ENCODE data around the gene UBE2L6.
A peak's percentile ranks its signal among the peaks of the same experiment; 100 is the strongest.

Gene UBE2L6

DNA sequence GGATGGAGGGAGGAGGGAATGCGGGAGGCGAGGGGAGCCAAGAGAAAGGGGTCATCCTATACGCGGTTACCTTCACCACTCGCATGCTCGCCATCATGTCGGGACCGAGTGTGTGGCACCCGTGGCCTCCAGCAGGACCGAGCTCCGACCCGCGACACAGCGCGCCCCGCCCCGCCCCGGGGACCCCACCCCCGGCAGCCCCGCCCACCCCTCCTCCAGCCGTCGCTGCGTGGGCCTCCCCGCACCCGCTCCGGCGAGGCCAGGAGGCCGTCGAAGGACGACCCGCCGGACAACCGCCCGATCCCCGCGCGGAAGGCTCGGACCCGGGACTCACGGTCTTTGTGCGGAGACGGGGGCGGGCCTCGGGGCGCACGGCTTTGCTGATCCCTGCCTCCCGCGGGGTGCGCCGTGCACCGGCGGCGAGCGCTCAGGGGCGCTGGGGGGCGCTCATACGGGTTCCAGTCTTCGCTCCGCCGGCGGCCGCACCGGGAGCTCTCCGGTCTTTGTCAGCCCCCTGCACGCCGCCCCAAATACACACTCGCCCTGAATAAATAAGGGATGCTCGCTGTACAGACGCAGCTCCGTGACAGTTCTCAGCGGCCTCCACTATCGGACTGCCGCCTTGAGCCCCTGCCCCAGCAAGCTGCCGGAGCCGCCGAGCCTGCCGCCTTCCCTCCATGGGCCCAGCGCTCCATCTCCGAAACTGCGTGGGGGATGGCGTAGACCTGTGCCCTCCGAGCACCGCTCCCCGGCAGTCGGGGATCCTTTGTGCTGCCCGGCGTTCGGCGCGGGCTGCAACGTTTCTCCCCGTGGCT is at the start of gene UBE2L6:
Gene UBE2L6 (minus strand): TSS at position 158 of the 815 bp plus-strand sequence. CDS start 61 bp downstream, at position 97.
- DNase-seq (ENCODE audit: low spot score), result peak; percentile 58

DNA sequence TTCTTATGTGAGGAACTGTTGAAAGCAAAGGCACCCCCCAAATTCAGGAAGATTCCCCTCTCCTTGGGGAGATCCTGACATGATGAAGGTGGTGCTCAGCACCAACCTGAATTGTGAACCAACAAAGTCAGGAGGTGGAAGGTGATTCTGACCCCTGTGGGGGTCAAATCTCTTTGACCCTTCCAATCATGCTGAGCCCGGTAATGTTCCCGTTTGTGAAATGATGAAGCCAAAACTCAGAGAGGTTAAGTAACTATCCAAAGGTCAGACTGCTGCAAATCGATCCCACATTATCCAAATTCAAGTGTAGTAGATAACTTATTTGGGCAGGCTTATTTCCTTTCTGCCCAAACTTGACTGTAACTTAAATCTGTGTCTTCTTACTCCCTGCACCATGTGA is 49.1 kb upstream of the UBE2L6 start:
- DNase-seq (ENCODE audit: low spot score), result no peak

DNA sequence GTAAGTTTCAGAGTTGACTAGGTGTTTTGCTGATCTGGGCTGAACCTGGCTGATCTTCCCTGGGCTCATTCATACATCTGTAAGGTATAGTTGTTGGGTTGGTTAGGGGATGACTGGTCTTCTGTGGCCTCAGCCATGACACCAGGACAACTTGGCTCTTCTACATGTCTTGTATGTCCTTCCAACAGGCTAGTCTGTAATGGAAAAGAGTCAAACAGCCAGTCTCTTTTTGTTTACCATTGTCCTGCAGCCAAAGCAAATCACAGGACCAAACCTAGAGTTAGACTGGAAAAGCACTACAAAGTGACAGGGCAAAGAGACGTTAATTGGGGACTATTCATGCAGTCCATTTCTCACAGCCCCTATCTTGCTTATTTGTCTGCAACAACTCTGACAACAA is 47.8 kb upstream of the UBE2L6 start:
- no peak for DNase-seq (ENCODE audit: low spot score)

DNA sequence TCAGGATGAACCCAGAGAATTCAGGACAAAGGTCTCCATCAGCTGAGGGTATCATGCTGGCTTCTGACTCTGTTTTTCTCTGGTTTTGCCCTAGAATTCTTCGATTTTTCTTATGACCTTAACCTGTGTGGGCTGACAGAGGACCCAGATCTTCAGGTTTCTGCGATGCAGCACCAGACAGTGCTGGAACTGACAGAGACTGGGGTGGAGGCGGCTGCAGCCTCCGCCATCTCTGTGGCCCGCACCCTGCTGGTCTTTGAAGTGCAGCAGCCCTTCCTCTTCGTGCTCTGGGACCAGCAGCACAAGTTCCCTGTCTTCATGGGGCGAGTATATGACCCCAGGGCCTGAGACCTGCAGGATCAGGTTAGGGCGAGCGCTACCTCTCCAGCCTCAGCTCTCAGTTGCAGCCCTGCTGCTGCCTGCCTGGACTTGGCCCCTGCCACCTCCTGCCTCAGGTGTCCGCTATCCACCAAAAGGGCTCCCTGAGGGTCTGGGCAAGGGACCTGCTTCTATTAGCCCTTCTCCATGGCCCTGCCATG is 46.8 kb upstream of the UBE2L6 start:
- no peak for DNase-seq (ENCODE audit: low spot score)

DNA sequence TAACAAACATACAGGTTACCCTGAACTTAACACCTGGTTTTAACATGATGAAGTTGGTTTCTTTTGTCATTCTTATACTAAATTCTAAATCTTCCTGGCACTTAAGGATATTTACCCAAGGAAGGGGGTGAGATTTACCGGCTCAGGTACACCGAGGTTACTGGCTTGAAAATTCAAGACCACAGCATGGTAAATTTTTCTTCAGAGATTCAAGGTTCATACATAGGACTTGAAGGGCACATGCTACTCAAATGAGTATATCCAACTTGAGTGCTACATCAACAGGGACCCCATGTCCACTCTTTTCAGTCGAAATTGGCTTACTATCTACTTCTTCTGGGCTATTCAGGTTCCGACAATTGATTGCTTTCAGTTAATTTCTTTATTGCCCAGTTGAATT is 42.7 kb upstream of the UBE2L6 start:
- DNase-seq (ENCODE audit: low spot score), result no peak

DNA sequence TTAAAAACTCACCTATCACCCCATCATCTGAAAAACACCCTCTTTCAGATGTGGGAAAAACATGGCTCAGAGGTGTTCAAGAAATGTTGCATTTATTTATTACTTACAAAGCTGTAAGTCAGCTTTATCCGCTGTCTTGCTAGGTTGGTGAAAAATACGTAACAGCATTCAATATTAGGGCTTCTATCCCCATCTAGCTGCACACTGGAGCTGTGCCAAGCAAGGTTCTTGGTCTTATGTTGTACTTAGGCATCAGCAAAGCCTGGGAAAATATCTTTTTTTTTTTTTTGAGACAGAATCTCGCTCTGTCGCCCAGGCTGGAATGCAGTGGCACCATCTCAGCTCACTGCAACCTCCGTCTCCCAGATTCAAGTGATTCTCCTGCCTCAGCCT is 37.6 kb upstream of the UBE2L6 start:
- no peak for DNase-seq (ENCODE audit: low spot score)

DNA sequence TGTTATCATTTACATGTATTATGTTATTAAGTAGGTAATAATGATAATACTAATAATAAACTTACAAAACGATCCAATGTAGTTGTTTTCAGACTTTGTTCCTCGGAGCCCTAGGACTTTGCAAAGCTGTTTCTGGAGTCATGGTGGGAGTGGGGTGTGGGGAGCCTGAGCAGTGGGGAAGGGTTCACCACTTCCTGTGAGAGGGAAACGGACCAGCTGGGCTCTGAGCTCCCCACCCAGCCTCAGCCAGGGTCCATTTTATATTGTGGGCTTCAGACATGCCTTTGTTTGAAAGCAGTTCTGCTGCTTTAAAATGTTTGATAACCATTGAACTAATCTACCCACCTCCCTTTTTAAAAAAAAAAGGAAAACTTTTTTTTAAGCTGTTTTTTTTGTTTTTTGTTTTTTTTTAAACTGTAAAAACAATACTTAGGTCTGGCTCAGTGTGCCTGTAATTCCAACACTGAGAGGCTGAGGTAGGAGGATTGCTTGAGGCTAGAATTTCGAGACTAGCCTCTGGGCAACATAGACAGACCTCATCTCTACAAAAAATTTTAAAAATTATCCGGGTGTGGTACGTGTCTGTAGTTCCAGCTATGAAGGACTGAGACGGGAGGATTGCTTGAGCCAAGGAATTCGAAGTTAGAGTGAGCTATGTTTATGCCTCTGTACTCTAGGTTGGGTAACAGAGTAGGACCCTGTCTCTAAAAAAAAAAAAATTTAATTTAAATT is 37.0 kb upstream of the UBE2L6 start:
- DNase-seq (ENCODE audit: low spot score), result no peak

DNA sequence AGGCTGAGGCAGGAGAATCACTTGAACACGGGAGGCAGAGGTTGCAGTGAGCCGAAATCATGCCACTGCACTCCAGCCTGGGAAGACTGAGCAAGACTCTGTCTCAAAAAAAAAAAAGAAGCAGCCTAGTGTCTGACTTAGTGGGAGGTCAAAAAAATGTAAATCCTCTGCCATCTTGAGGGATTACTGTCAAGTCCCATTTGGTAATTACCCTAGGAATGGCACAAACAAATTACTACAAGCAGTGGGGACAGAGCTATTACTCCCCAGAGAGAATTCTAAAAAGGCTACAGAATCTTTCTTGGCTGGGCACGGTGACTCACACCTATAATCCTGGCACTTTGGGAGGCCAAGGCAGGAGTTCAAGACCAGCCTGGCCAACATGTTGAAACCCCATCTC is 33.8 kb upstream of the UBE2L6 start:
- no peak for DNase-seq (ENCODE audit: low spot score)

DNA sequence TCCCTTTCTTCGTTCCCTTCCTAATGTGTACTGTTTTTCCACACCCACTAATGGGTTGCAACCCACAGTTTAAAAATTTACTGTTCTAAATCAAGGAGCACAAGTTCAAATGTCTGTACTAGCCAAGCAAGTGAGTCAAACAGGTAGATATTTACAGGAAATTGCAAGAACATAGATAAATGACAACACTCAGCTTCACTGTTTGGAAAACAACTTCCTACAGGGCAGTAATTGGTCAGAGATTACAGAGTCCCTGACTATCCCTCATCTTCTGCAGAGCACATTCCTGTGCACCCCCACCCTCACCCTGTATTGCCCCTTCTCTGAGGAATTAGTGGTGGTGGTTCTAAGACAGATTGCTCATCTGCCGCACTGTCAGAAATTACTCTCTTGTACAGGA is 31.9 kb upstream of the UBE2L6 start:
- DNase-seq (ENCODE audit: low spot score), result no peak

DNA sequence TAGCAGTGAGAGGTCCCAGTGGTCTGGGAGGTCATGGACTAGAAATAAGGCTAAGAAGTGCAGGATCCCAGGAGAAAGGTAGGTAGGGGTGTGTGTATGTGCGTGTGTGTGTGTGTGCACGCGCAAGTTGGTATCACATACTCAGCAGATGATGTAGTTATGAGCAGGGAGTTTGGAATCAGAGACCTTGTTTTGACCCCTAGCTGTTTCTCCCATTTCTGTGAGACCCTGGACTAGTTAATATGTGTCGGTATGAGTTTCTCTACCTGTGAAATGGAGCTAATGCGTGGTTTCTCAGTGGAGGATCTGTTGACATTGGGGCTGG is 31.3 kb upstream of the UBE2L6 start:
- no peak for DNase-seq (ENCODE audit: low spot score)

DNA sequence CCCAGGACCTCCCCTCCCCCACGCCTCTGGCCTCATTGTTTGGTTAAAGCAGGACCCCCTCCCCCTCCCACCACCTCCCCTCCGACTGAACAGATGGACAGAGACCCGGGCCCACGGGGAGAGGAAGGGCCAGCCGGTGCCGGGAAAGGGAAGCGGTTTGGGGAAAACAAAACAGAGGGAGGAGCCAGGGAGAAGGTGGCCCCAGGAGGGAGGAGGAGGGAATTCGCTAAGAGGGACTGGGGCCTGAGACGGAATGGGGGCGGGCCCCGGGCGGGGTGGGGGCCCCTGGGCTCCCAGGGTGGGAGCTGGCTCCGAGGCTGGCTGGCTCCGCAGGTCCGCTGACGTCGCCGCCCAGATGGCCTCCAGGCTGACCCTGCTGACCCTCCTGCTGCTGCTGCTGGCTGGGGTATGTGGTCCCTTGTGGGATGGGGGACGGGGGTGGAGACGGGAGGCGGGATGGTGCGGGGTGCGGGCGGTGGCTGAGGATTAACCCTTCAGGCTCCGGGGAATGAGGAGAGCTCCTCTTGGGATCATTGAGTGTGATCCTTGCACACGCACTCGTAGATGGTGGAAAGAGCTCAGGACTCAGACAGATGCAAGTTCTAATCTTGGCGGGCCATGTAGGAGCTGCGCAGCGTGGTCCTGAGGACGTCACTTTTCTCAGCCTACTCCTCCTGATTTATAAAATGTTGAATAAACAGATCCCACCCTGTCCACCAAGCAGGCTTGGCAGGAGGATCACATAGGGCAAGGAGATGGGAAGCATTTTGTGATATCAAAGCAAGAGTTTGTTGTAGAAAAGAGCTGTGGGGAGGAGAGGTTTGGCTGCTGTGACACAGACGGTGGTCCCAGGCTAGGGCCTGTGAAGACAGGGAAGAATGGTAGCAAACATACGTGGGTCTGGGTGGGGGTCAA is 30.7 kb upstream of the UBE2L6 start:
- no peak for DNase-seq (ENCODE audit: low spot score)

DNA sequence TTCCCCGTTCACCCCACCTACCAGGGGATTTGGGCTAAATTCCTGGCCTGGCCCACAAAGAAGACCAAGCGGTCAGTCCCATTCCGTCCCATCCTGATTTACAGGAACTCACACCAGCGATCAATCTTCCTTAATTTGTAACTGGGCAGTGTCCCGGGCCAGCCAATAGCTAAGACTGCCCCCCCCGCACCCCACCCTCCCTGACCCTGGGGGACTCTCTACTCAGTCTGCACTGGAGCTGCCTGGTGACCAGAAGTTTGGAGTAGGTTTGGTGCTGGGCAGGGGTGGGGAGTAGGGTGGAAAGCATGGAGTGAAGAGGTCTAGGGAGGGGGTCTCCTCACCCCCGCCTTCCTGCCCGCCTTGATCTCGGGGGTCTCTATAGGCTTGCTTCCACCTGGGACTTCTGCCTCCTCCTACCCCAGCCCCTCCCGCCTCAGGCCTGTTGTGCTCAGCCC is 30.0 kb upstream of the UBE2L6 start, which contains the start of gene SERPING1:
Gene SERPING1 (plus strand): TSS at position 225 of the 455 bp plus-strand sequence. CDS start 586 bp downstream, outside the sequence.
- no peak for DNase-seq (ENCODE audit: low spot score)

DNA sequence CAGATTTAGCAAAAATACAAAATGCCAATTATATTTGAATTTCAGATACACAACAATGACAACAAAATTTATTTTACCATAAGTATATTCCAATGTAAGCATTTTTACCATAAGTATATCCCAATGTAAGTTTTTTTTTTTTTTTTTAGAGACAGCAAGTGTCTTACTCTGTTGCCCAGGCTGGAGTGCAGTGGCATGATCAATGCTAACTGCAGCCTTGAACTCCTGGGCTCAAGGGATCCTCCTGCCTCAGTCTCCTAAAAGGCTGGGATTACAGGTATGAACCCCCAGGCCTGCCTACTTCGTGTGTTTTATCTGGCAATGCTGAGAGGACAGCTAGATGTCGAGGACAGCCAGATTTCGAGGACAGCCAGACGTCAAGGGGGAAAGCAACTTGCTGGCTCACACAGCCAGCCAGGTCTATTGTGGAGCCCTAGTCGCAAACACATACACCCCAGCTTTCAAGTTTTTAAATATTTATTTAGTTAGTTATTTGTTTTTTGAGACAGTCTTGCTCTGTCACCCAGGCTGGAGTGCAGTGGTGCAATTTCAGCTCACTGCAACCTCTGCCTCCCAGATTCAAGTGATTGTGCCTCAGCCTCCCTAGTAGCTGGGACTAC is 28.9 kb upstream of the UBE2L6 start:
- no peak for DNase-seq (ENCODE audit: low spot score)

DNA sequence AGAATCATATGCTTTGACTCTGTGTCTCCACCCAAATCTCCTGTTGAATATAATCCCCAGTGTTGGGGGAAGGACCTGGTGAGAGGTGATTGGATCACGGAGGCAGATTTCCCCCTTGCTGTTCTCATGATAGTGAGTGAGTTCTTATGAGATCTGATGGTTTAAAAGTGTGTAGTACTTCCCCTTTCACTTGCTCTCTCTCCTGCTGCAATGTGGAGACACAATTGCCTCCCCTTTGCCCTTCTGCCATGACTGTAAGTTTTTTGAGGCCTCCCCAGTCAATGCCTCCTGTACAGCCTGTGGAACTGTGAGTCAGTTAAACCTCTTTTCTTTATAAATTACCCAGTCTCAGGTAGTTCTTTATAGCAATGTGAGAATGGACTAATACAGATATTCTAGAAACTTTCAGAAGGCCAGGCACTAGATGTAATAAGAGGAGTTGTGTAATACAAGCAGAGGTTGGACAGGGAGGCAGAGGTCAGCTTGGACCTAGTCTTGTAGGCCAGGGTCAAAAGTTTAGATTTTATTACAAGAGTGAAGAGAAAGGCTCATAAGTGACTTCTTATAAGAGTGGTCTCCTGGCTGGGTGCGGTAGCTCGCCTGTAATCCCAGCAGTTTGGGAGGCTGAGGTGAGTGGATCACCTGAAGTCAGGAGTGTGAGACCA is 20.7 kb upstream of the UBE2L6 start:
- no peak for DNase-seq (ENCODE audit: low spot score)

DNA sequence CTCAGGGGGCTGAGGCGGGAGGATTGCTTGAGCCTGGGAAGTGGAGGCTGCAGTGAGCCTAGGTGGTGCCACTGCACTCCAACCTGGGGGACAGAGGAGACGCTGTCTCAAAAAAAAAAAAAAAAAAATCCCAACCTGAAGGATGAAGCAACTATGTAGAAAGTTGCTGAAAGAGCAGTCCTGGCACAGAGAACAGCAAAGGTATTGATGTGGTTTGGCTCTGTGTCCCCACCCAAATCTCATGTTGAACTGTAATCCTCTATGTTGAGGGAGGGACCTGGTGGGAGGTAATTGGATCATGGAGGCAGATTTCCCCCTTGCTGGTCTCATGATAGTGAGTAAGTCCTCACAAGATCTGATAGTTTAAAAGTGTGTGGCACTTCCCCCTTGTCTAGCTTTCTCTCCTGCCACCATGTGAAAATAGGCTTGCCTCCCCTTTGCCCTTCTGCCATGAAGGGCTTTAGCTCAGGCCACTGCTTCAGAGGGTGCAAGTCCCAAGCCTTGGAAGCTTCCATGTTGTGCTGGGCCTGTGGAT is 19.3 kb upstream of the UBE2L6 start:
- DNase-seq (ENCODE audit: low spot score), result no peak

DNA sequence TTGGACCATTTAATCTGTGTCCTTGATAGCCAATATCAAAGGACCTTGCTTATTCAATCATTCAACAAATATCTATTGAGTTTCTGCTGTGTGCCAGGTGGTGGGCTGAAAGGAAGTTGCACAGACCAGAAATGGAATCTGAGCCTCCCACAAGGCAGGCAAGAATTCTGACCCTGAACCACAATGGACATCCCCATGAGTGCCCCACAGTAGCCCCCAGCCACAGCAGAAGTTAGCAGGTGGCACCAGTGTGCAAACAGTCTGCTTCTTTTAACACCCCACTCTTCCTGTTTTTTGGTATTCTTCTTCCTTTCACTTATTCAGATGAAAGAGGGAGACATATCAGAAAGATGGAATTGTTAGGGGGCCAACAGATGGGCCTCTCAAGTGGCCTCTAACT is 17.8 kb upstream of the UBE2L6 start:
- no peak for DNase-seq (ENCODE audit: low spot score)

DNA sequence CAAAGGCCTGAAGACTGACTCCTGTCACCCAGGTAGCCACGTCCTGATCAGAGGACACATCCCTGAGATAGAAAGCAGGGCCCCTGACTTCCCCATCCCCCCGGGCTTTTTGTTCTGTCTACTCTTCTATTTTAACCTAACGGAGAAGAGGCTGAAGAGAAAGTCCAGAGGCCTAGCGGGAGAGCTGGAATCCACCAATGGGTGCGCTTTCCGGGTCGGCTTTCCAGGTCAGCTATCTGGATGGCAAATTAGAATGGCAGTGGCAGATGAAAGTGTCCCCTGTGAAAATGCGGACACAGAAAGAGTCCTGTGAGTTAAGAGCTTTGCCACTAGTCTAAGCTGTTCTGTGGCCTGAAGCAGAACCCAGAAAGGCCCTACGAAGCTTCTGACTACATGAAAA is 16.9 kb upstream of the UBE2L6 start:
- no peak for DNase-seq (ENCODE audit: low spot score)

DNA sequence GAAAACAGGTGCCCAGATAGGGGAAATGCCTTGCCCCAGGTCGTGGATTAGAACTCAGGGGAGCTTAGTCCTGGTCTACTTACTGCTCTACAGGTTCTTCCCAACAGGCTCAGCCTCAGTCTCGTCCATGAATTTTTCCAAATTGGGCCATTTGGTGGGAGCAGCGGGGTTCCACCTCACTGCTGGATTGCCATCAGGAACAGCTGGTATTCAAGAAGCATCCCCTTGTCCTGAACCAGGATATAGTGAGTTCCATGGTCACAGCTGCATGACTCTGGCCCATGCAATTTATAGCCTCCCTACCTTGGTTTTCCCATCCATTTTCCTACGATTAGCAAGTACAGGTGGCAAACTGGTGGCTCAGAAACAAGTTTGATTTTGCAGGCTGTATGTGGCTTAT is 6.6 kb upstream of the UBE2L6 start:
- DNase-seq (ENCODE audit: low spot score), result no peak

DNA sequence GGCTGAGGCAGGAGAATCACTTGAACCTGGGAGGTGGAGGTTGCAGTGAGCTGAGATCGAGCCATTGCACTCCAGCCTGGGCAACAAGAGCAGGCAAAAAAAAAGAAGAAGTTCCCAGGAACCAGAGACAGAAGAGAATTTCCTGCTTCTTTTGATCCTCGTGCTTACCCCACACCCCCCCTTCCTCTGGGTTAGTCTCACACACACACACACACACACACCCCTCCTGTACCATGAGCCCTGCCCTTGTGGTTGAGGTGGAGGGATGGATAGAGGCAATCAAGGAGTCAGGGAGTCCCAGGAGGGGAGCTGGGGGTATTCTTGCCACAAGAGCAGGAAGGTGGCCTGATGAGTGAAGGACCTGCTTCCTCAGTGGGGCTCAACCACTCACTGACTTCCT is 4.1 kb upstream of the UBE2L6 start:
- DNase-seq (ENCODE audit: low spot score), result no peak

DNA sequence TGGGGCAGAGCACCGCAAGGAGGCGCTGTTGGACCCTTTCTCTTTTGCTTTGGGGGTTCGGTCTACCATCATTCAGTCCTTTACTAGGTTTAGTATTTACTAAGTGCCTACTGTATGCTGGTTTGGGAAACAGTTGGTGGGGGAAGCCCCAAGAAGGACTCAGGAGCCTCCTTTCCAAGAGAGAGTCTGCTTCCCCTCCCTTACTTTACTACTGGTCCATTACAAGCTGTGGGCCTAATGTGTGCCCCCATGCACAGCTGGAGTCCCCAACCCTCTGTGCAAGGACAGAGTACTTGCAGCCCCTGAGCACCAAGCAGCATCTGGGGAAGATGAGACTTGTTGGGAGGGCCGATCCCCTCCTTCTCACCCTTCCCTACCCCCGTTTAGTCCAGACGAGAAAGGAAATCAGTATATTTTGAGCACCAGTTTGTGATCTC is 876 bp upstream of the UBE2L6 start:
- DNase-seq (ENCODE audit: low spot score), result peak; percentile 88

Data from activated CD4-positive, alpha-beta T cell treated with anti-CD3 and anti-CD28 coated beads, Interleukin-2, Interleukin-4, amounts not matched to agents 100 ng/mL and 50 ng/mL, durations not matched to agents 16 hours and 8 hours (primary cell).